DND-41 (cell line): ENCODE data around the gene MCM6.
A peak's percentile ranks its signal among the peaks of the same experiment; 100 is the strongest.

ENCODE experiments used
- ATAC-seq: fragments of 200-7000 bp; cut with Tn5 transposase; 3 replicates; pipeline ENCODE4 v1.9.1; 2021; ENCODE audit warnings: low read depth; ENCODE audit not compliant: insufficient read depth
- DNase-seq: peaks from one replicate; pipeline ENCODE4 v3.0.0-alpha.2; 2020
- H2AFZ ChIP-seq: 2 replicates; pipeline ENCODE4 v1.6.0; 2012; ENCODE audit warnings: low read depth, low read length
- H3K27ac ChIP-seq: 2 replicates; pipeline ENCODE4 v1.5.1; 2012; ENCODE audit warnings: low read length, inconsistent platforms
- H3K27me3 ChIP-seq: fragments of 200-600 bp; sonication (generic); 2 replicates; pipeline ENCODE4 v1.6.0; 2012; ENCODE audit warnings: low read length, mild to moderate bottlenecking, inconsistent platforms; ENCODE audit not compliant: insufficient read depth, poor library complexity
- H3K36me3 ChIP-seq: 2 replicates; pipeline ENCODE4 v1.5.1; 2012; ENCODE audit warnings: low read length, inconsistent platforms; ENCODE audit not compliant: insufficient read depth
- H3K4me1 ChIP-seq: 2 replicates; pipeline ENCODE4 v1.5.1; 2012; ENCODE audit warnings: mild to moderate bottlenecking, low read length; ENCODE audit not compliant: insufficient read depth
- H3K4me2 ChIP-seq: 2 replicates; pipeline ENCODE4 v1.6.0; 2012; ENCODE audit warnings: mild to moderate bottlenecking, moderate library complexity, low read length, inconsistent platforms; ENCODE audit not compliant: insufficient read depth
- H3K4me3 ChIP-seq, 2 experiments: fragments of 200-600 bp in 1 of 2; shearing (Covaris generic) in 1 of 2; 2 replicates each; pipeline ENCODE4 v1.5.1; 2012 to 2016; ENCODE audit warnings: inconsistent platforms in 2 of 2, low read length in 2 of 2, mild to moderate bottlenecking in 2 of 2, low read depth in 1 of 2, moderate library complexity in 1 of 2
- H3K79me2 ChIP-seq: 2 replicates; pipeline ENCODE4 v1.6.0; 2012; ENCODE audit warnings: low read length, inconsistent platforms; ENCODE audit not compliant: insufficient read depth
- H3K9ac ChIP-seq: 2 replicates; pipeline ENCODE4 v1.6.0; 2012; ENCODE audit warnings: low read depth, mild to moderate bottlenecking, inconsistent platforms, low read length, moderate library complexity
- H3K9me3 ChIP-seq: 2 replicates; pipeline ENCODE4 v1.5.1; 2012; ENCODE audit warnings: low read length, moderate library complexity, mild to moderate bottlenecking, inconsistent platforms; ENCODE audit not compliant: insufficient read depth, severe bottlenecking
- H4K20me1 ChIP-seq: 2 replicates; pipeline ENCODE4 v1.6.0; 2012; ENCODE audit warnings: low read length; ENCODE audit not compliant: insufficient read depth
- CTCF ChIP-seq: IDR thresholded peaks from 2 replicates; pipeline ENCODE4 v1.5.1; 2012; ENCODE audit warnings: borderline replicate concordance, low read length, moderate library complexity, mild to moderate bottlenecking; ENCODE audit not compliant: poor library complexity, severe bottlenecking; ENCODE audit errors: extremely low read depth
- EZH2 ChIP-seq: IDR thresholded peaks from 3 replicates; pipeline ENCODE4 v1.6.1; 2012; ENCODE audit warnings: borderline replicate concordance, low read depth, mild to moderate bottlenecking, moderate library complexity, low read length, inconsistent platforms; ENCODE audit not compliant: severe bottlenecking

The MCM6 gene

DNA sequence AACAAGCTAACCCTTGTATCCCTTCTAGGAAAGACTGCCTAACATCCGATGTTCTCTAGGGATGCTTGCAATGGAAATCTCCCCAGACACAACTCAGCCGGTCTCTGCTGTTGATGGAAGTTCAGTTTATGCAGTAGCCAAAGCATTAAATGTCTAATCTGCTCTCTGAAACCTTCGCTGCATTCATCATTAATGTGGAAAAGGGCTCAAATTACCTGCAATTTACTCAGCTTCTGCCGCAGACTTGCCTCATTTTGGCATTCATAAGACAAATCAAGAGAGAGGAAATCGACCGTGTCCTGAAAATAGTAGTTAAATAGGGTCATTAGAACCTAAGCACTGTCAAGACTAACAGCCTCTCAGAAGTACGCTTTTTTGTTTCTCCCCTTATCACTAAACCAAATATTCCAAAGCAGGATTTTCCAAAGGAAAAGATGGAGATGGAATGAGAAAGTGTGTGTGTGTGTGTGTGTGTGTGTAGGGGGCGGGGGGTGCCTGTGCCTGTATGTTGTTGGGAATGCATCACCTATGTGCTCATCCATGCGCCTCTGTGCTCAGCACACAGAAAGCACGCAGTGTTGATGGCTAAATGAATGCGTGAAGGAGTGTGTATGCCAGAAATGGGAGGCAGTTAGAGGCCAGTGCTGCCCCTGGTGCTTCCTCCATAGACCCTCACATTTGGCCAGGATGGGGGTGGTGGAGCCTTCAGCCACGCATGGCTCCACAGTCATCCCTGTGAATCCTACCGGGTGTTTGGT lies 46.7 kb downstream of the MCM6 start:
- no peak overlapping the region for H3K4me3 ChIP-seq
- H3K9ac ChIP-seq: no peak overlapping the region
- peaks cover 19% of the 10 kb centered on the region for H3K79me2 ChIP-seq
- no peak for TF ChIP-seq CTCF
- no peak for TF ChIP-seq EZH2
- no peaks in the 10 kb centered on the region for H3K9me3 ChIP-seq
- no peaks in the 10 kb centered on the region for H4K20me1 ChIP-seq
- peak; percentile 5 for DNase-seq
- peak overlapping the region; percentile 43 for H3K27ac ChIP-seq
- no peak overlapping the region for H2AFZ ChIP-seq
- H3K27me3 ChIP-seq: no peaks in the 10 kb centered on the region
- no peak overlapping the region for H3K4me2 ChIP-seq
- peaks cover 36% of the 10 kb centered on the region for H3K4me1 ChIP-seq
- H3K36me3 ChIP-seq: peaks cover 17% of the 10 kb centered on the region; the same call in 1 of the 2 replicates
- ATAC-seq: no peak

- H3K27ac ChIP-seq: peak overlapping the region; percentile 97
- H3K27me3 ChIP-seq: no peaks in the 10 kb centered on the region
- H3K4me1 ChIP-seq: peaks cover 63% of the 10 kb centered on the region
- H4K20me1 ChIP-seq: no peaks in the 10 kb centered on the region
- no peak overlapping the region for H2AFZ ChIP-seq
- H3K4me3 ChIP-seq: no peak overlapping the region
- 0 out of 2 replicates have a peak overlapping the region, but pooled peaks have one; percentile 72 for H3K4me2 ChIP-seq
- H3K36me3 ChIP-seq: peaks cover 40% of the 10 kb centered on the region
- DNase-seq: no peak
- H3K9ac ChIP-seq: peak overlapping the region; percentile 63; the same call in 1 of the 2 replicates
- H3K79me2 ChIP-seq: peaks cover 46% of the 10 kb centered on the region
- no peak for ATAC-seq
- peaks cover 9% of the 10 kb centered on the region for H3K9me3 ChIP-seq
- TF ChIP-seq CTCF: peak; percentile 2
- no peak for TF ChIP-seq EZH2
Measured at GRCh38 chr2:135826544-135826943, 49.7 kb downstream of the MCM6 start.

GRCh38 chr2:135825550-135826176 lies 50.6 kb downstream of the MCM6 start:
- H3K9ac ChIP-seq: peak overlapping the region; percentile 63
- H3K27me3 ChIP-seq: no peaks in the 10 kb centered on the region
- DNase-seq (peak; percentile 94), ATAC-seq (peak; percentile 84)
- H4K20me1 ChIP-seq: no peaks in the 10 kb centered on the region
- peak overlapping the region; percentile 72 for H3K4me2 ChIP-seq
- H3K36me3 ChIP-seq: peaks cover 39% of the 10 kb centered on the region
- peak overlapping the region; percentile 27; the same call in 1 of the 2 replicates for H2AFZ ChIP-seq
- H3K27ac ChIP-seq: peak overlapping the region; percentile 97
- peaks cover 9% of the 10 kb centered on the region for H3K9me3 ChIP-seq
- peaks cover 70% of the 10 kb centered on the region for H3K4me1 ChIP-seq
- TF ChIP-seq CTCF (no peak), EZH2 (no peak)
- H3K79me2 ChIP-seq: peaks cover 53% of the 10 kb centered on the region
- H3K4me3 ChIP-seq: peak overlapping the region in 1 of 2 experiments; percentile 47; a peak in 2 of 4 replicates
